ENCODE data around the gene BAMBI.

BAMBI gene

GRCh38 chr10:28698075-28698474, 20.8 kb downstream of the BAMBI start:
- Histone ChIP-seq H3K9me3 (ENCODE audit: control insufficient read depth in 5 of 5, low read length in 5 of 5) (no peaks in the 10 kb centered on the region), H3K9ac (ENCODE audit: low read length in 5 of 5) (no peak overlapping the region), H3K4me3 (ENCODE audit: low read depth in 1 of 5, low read length in 5 of 5) (no peak overlapping the region), H3K36me3 (ENCODE audit: control insufficient read depth in 5 of 5, insufficient read depth in 5 of 5, low read length in 5 of 5) (no peaks in the 10 kb centered on the region), H3K4me1 (ENCODE audit: control insufficient read depth in 5 of 5, insufficient read depth in 5 of 5, low read length in 5 of 5) (no peaks in the 10 kb centered on the region), H3K27ac (ENCODE audit: low read depth, low read length) (no peak overlapping the region), H3K27me3 (ENCODE audit: control insufficient read depth in 5 of 5, insufficient read depth in 4 of 5, low read length in 5 of 5) (peaks cover 0 to 3% (median 0%) of the 10 kb centered on the region in 5 donors)

- Histone ChIP-seq H3K9me3 (ENCODE audit: control insufficient read depth in 5 of 5, low read length in 5 of 5) (no peaks in the 10 kb centered on the region), H3K27ac (ENCODE audit: low read depth, low read length) (no peak overlapping the region), H3K9ac (ENCODE audit: low read length in 5 of 5) (no peak overlapping the region), H3K4me3 (ENCODE audit: low read depth in 1 of 5, low read length in 5 of 5) (no peak overlapping the region), H3K27me3 (ENCODE audit: control insufficient read depth in 5 of 5, insufficient read depth in 4 of 5, low read length in 5 of 5) (no peaks in the 10 kb centered on the region), H3K36me3 (ENCODE audit: control insufficient read depth in 5 of 5, insufficient read depth in 5 of 5, low read length in 5 of 5) (no peaks in the 10 kb centered on the region), H3K4me1 (ENCODE audit: control insufficient read depth in 5 of 5, insufficient read depth in 5 of 5, low read length in 5 of 5) (peaks cover 0 to 8% (median 0%) of the 10 kb centered on the region in 5 donors)
Measured at GRCh38 chr10:28704464-28705161, 27.3 kb downstream of the BAMBI start.

- no peaks in the 10 kb centered on the region for H3K9me3 ChIP-seq (ENCODE audit: control insufficient read depth in 5 of 5, low read length in 5 of 5)
- H3K9ac ChIP-seq (ENCODE audit: low read length in 5 of 5): no peak overlapping the region
- peaks cover 0 to 14% (median 4%) of the 10 kb centered on the region in 5 donors for H3K4me1 ChIP-seq (ENCODE audit: control insufficient read depth in 5 of 5, insufficient read depth in 5 of 5, low read length in 5 of 5)
- no peak overlapping the region for H3K4me3 ChIP-seq (ENCODE audit: low read depth in 1 of 5, low read length in 5 of 5)
- no peaks in the 10 kb centered on the region for H3K36me3 ChIP-seq (ENCODE audit: control insufficient read depth in 5 of 5, insufficient read depth in 5 of 5, low read length in 5 of 5)
- H3K27ac ChIP-seq (ENCODE audit: low read depth, low read length): no peak overlapping the region
- no peaks in the 10 kb centered on the region for H3K27me3 ChIP-seq (ENCODE audit: control insufficient read depth in 5 of 5, insufficient read depth in 4 of 5, low read length in 5 of 5)
Measured at GRCh38 chr10:28705472-28705871, 28.2 kb downstream of the BAMBI start.

- Histone ChIP-seq H3K27me3 (ENCODE audit: control insufficient read depth in 5 of 5, insufficient read depth in 4 of 5, low read length in 5 of 5) (no peaks in the 10 kb centered on the region), H3K36me3 (ENCODE audit: control insufficient read depth in 5 of 5, insufficient read depth in 5 of 5, low read length in 5 of 5) (no peaks in the 10 kb centered on the region), H3K4me3 (ENCODE audit: low read depth in 1 of 5, low read length in 5 of 5) (no peak overlapping the region), H3K4me1 (ENCODE audit: control insufficient read depth in 5 of 5, insufficient read depth in 5 of 5, low read length in 5 of 5) (peaks cover 0 to 16% (median 5%) of the 10 kb centered on the region in 5 donors), H3K9ac (ENCODE audit: low read length in 5 of 5) (no peak overlapping the region), H3K27ac (ENCODE audit: low read depth, low read length) (no peak overlapping the region), H3K9me3 (ENCODE audit: control insufficient read depth in 5 of 5, low read length in 5 of 5) (no peaks in the 10 kb centered on the region)
Measured at GRCh38 chr10:28709001-28709710, 31.8 kb downstream of the BAMBI start.

GRCh38 chr10:28710202-28710886, 33.0 kb downstream of the BAMBI start:
- Histone ChIP-seq H3K9me3 (ENCODE audit: control insufficient read depth in 5 of 5, low read length in 5 of 5) (no peaks in the 10 kb centered on the region), H3K27ac (ENCODE audit: low read depth, low read length) (no peak overlapping the region), H3K4me3 (ENCODE audit: low read depth in 1 of 5, low read length in 5 of 5) (no peak overlapping the region), H3K36me3 (ENCODE audit: control insufficient read depth in 5 of 5, insufficient read depth in 5 of 5, low read length in 5 of 5) (no peaks in the 10 kb centered on the region), H3K4me1 (ENCODE audit: control insufficient read depth in 5 of 5, insufficient read depth in 5 of 5, low read length in 5 of 5) (peaks cover 0 to 10% (median 5%) of the 10 kb centered on the region in 5 donors), H3K27me3 (ENCODE audit: control insufficient read depth in 5 of 5, insufficient read depth in 4 of 5, low read length in 5 of 5) (no peaks in the 10 kb centered on the region), H3K9ac (ENCODE audit: low read length in 5 of 5) (no peak overlapping the region)

- Histone ChIP-seq H3K27me3 (ENCODE audit: control insufficient read depth in 5 of 5, insufficient read depth in 4 of 5, low read length in 5 of 5) (no peaks in the 10 kb centered on the region), H3K27ac (ENCODE audit: low read depth, low read length) (no peak overlapping the region), H3K9me3 (ENCODE audit: control insufficient read depth in 5 of 5, low read length in 5 of 5) (no peaks in the 10 kb centered on the region), H3K36me3 (ENCODE audit: control insufficient read depth in 5 of 5, insufficient read depth in 5 of 5, low read length in 5 of 5) (no peaks in the 10 kb centered on the region), H3K9ac (ENCODE audit: low read length in 5 of 5) (no peak overlapping the region), H3K4me1 (ENCODE audit: control insufficient read depth in 5 of 5, insufficient read depth in 5 of 5, low read length in 5 of 5) (peaks cover 0 to 10% (median 5%) of the 10 kb centered on the region in 5 donors), H3K4me3 (ENCODE audit: low read depth in 1 of 5, low read length in 5 of 5) (no peak overlapping the region)
Measured at GRCh38 chr10:28711041-28711440, 33.7 kb downstream of the BAMBI start.

- no peaks in the 10 kb centered on the region for H3K27me3 ChIP-seq (ENCODE audit: control insufficient read depth in 5 of 5, insufficient read depth in 4 of 5, low read length in 5 of 5)
- no peak overlapping the region for H3K4me3 ChIP-seq (ENCODE audit: low read depth in 1 of 5, low read length in 5 of 5)
- H3K36me3 ChIP-seq (ENCODE audit: control insufficient read depth in 5 of 5, insufficient read depth in 5 of 5, low read length in 5 of 5): no peaks in the 10 kb centered on the region
- H3K9ac ChIP-seq (ENCODE audit: low read length in 5 of 5): no peak overlapping the region
- peaks cover 0 to 10% (median 5%) of the 10 kb centered on the region in 5 donors for H3K4me1 ChIP-seq (ENCODE audit: control insufficient read depth in 5 of 5, insufficient read depth in 5 of 5, low read length in 5 of 5)
- peaks cover 0 to 4% (median 0%) of the 10 kb centered on the region in 5 donors for H3K9me3 ChIP-seq (ENCODE audit: control insufficient read depth in 5 of 5, low read length in 5 of 5)
- no peak overlapping the region for H3K27ac ChIP-seq (ENCODE audit: low read depth, low read length)
Measured at GRCh38 chr10:28711776-28712175, 34.5 kb downstream of the BAMBI start.

GRCh38 chr10:28713626-28714352, 36.5 kb downstream of the BAMBI start:
- Histone ChIP-seq H3K27me3 (ENCODE audit: control insufficient read depth in 5 of 5, insufficient read depth in 4 of 5, low read length in 5 of 5) (no peaks in the 10 kb centered on the region), H3K36me3 (ENCODE audit: control insufficient read depth in 5 of 5, insufficient read depth in 5 of 5, low read length in 5 of 5) (no peaks in the 10 kb centered on the region), H3K27ac (ENCODE audit: low read depth, low read length) (no peak overlapping the region), H3K4me1 (ENCODE audit: control insufficient read depth in 5 of 5, insufficient read depth in 5 of 5, low read length in 5 of 5) (peaks cover 0 to 10% (median 5%) of the 10 kb centered on the region in 5 donors), H3K4me3 (ENCODE audit: low read depth in 1 of 5, low read length in 5 of 5) (no peak overlapping the region), H3K9me3 (ENCODE audit: control insufficient read depth in 5 of 5, low read length in 5 of 5) (peaks cover 0 to 5% (median 0%) of the 10 kb centered on the region in 5 donors), H3K9ac (ENCODE audit: low read length in 5 of 5) (no peak overlapping the region)

- H3K9me3 ChIP-seq (ENCODE audit: control insufficient read depth in 5 of 5, low read length in 5 of 5): peaks cover 0 to 5% (median 0%) of the 10 kb centered on the region in 5 donors
- H3K9ac ChIP-seq (ENCODE audit: low read length in 5 of 5): no peak overlapping the region
- H3K27me3 ChIP-seq (ENCODE audit: control insufficient read depth in 5 of 5, insufficient read depth in 4 of 5, low read length in 5 of 5): no peaks in the 10 kb centered on the region
- H3K4me3 ChIP-seq (ENCODE audit: low read depth in 1 of 5, low read length in 5 of 5): no peak overlapping the region
- H3K27ac ChIP-seq (ENCODE audit: low read depth, low read length): no peak overlapping the region
- peaks cover 0 to 11% (median 7%) of the 10 kb centered on the region in 5 donors for H3K4me1 ChIP-seq (ENCODE audit: control insufficient read depth in 5 of 5, insufficient read depth in 5 of 5, low read length in 5 of 5)
- no peaks in the 10 kb centered on the region for H3K36me3 ChIP-seq (ENCODE audit: control insufficient read depth in 5 of 5, insufficient read depth in 5 of 5, low read length in 5 of 5)
Measured at GRCh38 chr10:28714401-28715053, 37.2 kb downstream of the BAMBI start.
